HG03378 (cell line): ENCODE data around the gene RUNX1.

Source experiments
- ATAC-seq: cut with Tn5 transposase; IDR thresholded peaks from one replicate; pipeline ENCODE4 v1.9.1; 2021; ENCODE audit warnings: mild to moderate bottlenecking, moderate library complexity; ENCODE audit not compliant: unreplicated experiment

Gene RUNX1

DNA sequence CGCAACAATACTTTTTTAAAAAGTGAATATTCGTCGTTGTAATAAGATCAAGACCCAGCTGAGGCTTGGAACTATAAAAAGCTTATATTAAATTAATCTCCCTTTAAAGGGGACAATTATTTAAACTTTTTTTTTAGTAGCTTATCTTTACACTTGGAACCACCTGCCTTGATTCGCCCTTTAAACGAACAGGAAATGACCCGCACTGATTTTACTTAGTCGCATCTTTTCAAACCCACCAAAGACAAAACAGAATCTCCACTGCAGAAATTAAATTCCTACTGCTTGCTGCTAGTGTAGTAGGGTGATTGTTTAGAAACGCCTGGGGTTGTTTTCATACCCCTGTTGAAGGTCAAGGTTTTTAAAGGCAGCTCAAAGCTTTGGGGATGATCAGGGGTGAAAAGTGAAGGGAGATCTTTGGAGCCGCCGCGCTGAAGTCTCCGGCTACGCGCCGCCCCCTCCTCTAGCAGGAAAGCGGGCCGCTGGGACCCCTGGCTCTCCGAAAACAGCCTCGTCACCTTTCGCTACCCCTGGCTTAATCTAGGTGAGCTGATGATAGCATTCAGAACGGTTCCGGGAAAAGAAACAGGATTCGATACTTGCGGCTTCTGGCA lies 163.4 kb downstream of the RUNX1 start:
- no peak for ATAC-seq

DNA sequence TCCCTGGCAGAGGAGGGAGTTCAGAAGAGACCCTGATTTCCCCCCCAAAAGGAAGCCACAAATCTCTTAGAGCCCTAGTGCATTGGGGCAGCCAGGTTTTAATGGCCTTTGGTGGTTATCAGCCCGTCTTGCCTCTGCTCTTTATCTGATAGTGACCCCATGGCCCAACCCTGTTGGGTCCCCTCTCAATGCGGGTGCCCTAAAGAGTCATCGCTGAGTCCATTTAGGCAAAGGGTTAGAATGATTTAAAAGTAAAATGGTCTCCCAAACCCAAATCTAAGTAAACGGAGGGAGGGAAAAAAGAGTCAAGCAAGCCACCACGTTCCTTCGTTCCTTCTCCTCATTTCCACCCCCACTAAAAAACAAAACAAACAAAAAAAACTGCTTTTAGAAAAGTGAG lies 164.0 kb downstream of the RUNX1 start:
- no peak for ATAC-seq

DNA sequence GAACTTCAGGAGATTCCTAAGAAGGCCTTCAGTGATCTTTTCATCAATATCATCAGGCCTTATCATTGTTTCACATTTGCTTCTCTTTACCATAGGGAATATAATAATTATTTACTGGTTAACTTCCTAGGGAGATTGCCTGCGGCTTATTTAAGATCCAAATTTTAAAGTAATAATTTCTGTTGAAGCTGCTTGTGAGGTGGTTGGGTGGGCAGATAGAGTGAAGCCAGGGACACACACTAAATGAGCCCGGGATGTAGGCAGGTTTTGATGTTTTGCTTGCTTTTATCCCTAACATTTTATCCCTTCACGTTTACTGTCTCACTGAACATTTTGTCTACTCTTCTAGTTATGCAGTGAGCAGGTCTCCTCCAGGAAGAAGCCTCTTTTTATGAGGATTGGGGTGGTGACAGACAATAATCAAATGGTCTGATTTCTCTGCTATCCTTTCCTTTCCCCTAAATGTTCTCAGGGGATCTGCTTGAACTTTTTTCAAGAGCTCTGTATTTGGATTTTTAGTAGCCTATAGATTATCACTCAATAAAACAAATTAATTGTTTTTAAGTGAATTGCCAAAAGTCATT lies 164.7 kb downstream of the RUNX1 start:
- ATAC-seq, result no peak

GRCh38 chr21:34883491-34884271 lies 165.4 kb downstream of the RUNX1 start:
- no peak for ATAC-seq

DNA sequence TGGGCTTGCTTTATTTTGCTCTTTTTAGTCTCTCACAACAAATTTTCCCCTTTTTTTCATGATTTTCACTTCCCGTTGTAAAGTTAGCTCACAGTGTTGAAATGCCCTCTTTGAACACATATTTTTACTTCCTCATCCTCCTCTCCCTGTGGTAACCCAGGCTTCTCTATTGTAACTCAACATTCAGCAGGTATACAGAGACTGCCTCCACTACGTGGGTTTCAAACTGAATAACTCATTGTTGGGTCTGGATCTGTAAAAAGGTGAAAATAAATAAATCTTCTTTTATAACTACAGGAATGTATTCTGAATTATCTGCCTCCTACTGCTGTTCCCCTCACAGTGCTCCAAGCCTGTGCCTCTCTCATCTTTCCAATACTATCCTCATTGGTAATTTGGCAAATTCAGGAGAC lies 166.4 kb downstream of the RUNX1 start:
- ATAC-seq, result peak; percentile 70

GRCh38 chr21:34881839-34882371 lies 167.2 kb downstream of the RUNX1 start:
- ATAC-seq, result no peak

DNA sequence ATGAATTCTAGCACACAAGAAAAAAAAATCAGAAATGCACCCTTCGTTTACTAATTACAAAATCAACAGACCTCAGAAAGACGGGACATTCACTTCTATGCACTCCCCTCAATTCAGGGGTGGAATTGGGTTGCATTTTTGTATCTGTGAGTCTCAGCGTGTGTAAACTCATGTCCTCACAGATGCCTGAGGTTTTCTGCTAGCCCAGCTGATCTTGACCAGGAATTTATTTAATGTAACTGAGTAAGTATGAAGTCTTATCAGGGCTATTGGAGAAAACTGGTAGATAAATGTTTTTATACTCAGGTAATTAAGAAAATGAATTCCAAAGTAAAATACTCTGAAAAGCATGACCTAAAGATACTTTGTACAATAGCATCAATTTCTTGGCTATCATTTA lies 167.7 kb downstream of the RUNX1 start:
- no peak for ATAC-seq

DNA sequence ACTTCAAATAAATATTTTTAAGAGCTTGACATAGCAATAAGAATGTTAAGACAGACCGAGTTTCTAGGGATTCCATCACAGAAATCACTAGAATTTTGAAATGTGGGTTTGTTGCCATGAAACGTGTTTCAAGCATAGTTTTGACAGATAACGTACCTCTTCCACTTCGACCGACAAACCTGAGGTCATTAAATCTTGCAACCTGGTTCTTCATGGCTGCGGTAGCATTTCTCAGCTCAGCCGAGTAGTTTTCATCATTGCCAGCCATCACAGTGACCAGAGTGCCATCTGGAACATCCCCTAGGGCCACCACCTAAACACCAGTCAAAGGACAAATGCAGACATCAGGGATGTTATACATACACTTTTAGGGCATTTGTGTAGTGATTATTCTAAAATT lies 168.7 kb downstream of the RUNX1 start:
- ATAC-seq, result no peak

- no peak for ATAC-seq
Observed at GRCh38 chr21:34878940-34879339, 170.2 kb downstream of the RUNX1 start.

GRCh38 chr21:34878501-34878900 lies 170.6 kb downstream of the RUNX1 start:
- no peak for ATAC-seq

DNA sequence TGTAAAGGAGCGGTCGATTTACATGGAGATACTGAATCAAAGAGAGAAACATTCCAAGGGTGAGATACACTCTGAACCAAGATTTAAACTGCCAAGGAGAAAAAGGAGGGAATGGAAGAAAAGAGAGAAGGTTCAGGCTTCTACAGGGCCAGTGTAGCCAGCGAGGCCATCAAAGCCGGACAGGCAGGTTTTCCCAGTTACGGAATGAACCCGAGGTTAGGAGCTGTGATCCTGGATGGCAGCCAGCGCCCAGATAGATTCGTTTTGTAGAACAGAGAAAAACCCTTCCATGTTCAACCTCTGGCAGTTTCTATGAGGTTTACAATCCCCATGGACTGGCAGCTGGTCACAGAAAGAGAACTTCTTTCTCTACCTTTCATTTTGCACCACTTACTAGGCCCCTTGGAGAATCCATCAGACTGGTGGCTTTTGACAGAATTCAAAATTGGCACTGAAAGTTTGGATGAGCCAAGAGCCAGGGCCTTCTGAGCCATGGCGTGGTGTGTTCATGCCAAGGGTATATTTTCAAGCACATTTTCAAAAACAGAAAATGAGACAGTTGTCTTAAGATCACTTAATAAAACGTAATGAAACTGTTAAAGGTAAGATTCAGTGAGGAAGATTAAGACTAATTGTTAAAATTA lies 171.5 kb downstream of the RUNX1 start:
- ATAC-seq, result no peak

GRCh38 chr21:34875830-34876229 lies 173.3 kb downstream of the RUNX1 start:
- no peak for ATAC-seq

GRCh38 chr21:34874684-34875513 lies 174.2 kb downstream of the RUNX1 start:
- no peak for ATAC-seq

DNA sequence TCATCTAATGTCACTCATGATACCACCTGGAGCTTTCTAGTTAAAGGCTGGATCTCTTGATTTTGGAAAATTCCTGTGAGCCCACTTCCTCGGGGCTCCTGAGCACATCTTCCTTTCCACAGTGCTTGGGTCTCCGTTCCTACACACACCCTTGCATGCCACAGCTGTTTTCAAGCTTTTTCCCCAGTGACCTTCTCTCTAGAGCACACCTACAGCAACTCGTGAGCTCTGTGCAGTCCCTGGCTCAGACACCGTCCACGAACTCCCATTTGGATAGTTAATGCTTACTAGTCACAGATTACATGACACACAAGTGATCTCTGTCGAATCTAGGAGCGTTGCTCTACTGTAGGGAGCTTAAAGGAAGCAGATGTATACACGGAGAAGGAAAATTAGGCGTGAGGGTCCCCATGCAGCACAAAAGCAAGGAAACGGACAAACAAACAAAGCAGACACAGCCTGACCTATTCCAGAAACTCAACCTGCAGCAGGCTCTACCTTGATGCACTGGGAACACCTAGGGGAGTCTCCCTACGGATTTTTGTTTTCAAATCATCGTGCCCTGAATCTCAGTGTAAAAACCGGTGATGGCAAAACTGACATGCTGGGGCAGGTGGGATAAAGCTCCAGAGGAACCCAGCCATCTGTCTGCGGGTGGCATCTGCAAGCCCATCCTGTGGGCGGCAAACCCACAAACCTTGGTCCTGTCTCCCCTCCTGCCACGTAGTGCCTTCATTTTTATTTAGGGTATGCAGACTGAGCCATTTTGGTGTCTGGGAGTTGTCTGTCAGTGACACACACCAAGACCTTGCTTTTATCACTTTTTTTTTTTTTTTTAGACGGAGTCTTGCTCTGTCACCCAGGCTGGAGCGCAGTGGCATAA lies 177.8 kb downstream of the RUNX1 start:
- no peak for ATAC-seq

- ATAC-seq, result no peak
Observed at GRCh38 chr21:34870246-34870645, 178.9 kb downstream of the RUNX1 start.

DNA sequence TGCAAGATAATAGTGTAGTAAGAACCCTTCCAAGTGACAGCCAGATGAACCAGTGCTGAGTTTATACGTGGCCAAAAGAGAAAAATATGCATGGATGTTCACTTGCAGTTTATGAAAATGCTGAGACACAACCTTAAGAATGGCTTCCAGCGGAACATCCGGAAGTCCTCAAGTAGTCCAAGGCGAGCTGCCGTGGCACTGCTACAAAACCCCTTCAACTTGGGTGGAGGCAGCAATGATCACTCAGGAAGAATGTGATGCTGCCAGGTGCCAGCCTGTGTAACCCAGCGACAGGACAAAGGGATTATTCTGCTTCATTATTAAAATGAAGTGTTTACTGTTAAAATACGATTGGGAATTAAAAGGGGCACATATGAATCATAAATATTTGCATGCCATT lies 179.6 kb downstream of the RUNX1 start:
- ATAC-seq, result no peak

DNA sequence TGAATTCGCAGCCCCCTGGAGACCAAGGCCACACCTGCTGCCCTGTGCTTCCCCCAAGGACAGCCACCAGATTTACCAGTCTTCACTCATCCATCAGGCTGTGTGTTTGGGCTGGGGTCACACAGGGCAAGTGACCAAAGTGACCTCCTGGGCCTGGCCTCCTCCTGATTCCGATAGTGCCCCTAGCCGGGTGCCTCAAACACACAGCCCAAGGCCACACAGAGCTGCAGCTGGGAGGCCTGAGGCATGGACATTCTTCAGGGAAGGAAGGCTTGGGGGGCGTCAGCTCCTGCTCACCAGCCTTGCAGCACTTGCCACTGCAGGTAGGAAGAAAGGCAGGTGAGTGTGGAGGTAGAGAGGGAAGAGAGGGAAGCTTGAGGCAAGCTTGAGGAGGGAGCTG lies 181.3 kb downstream of the RUNX1 start:
- ATAC-seq, result no peak

GRCh38 chr21:34865400-34866241 lies 183.5 kb downstream of the RUNX1 start:
- peak; percentile 88 for ATAC-seq
